ENCODE measurements around the gene VCAN. TPM values are rescaled to one million over a fixed set of nuclear protein-coding genes. Genes with fewer than 3 reads are reported as not detected.

Gene VCAN
- total RNA-seq, 6 experiments from 2014 or later, result 3.8 to 13.8 (median 6.0) TPM

DNA sequence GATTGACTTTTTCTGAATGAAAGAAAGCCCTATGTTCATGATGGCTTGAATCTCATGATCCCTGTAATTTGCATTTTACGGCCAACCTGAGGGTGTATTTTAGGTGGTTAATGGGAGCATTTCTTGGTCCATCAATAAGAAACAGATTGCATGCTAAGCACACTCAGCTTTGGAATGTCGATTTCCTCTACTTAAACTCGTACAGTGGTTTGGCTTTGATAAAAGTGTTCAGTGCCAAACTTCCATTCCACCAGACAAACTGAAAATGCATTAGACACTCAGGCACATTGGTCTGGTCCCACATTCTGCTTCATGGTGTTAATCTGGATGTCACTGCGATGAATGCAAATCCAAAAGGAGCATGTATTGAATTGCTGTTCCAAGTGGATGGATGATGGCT lies 77.0 kb downstream of the VCAN start:
- TF ChIP-seq POLR2A (IDR thresholded peaks at IDR 0.05), result no peak
- TF ChIP-seq, protein P1, sequence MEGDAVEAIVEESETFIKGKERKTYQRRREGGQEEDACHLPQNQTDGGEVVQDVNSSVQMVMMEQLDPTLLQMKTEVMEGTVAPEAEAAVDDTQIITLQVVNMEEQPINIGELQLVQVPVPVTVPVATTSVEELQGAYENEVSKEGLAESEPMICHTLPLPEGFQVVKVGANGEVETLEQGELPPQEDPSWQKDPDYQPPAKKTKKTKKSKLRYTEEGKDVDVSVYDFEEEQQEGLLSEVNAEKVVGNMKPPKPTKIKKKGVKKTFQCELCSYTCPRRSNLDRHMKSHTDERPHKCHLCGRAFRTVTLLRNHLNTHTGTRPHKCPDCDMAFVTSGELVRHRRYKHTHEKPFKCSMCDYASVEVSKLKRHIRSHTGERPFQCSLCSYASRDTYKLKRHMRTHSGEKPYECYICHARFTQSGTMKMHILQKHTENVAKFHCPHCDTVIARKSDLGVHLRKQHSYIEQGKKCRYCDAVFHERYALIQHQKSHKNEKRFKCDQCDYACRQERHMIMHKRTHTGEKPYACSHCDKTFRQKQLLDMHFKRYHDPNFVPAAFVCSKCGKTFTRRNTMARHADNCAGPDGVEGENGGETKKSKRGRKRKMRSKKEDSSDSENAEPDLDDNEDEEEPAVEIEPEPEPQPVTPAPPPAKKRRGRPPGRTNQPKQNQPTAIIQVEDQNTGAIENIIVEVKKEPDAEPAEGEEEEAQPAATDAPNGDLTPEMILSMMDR (IDR thresholded peaks at IDR 0.05), result no peak
- ATAC-seq, result peak in 1 of 4 donors; percentile 27

DNA sequence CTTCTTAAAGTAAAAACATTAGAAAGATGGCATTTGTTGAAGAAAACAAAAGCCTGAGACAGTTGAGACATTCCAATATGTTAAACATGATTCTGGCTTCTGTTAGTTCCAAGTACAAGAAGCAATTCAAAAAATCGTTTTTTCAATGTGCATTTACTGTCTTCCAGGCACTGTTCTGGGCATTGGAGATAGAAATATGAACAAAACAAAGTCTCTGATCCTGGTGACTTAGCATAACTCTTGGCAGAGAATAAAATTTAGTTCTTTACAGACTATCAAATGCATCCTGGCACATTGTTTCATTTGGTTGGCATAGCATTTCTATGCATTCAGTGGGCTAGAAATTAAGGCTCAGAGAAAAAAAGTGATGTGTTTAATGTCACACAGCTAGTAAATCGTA lies 77.5 kb downstream of the VCAN start:
- Histone ChIP-seq H3K4me1 (peaks cover 0 to 11% (median 0%) of the 10 kb centered on the region in 4 donors), H3K36me3 (no peaks in the 10 kb centered on the region), H3K27ac (no peak overlapping the region), H3K27me3 (no peaks in the 10 kb centered on the region), H3K4me3 (no peak overlapping the region), H3K9me3 (no peaks in the 10 kb centered on the region)
- TF ChIP-seq, protein P1 (IDR thresholded peaks at IDR 0.05), result no peak
- no peak for TF ChIP-seq POLR2A (IDR thresholded peaks at IDR 0.05)
- ATAC-seq (no peak), DNase-seq (no peak)
- intact Hi-C loops (cut with DNase I), result no loop called here
- 23% methylated on average over 2 of the region's 2 CpGs for WGBS (ENCODE audit: insufficient coverage, low coverage, low lambda C conversion rate, missing lambda C conversion rate)

More for the DNA sequence above, 77.0 kb downstream of the VCAN start:
- Histone ChIP-seq H3K4me1 (peaks cover 0 to 11% (median 0%) of the 10 kb centered on the region in 4 donors), H3K27me3 (no peaks in the 10 kb centered on the region), H3K9me3 (no peaks in the 10 kb centered on the region), H3K36me3 (no peaks in the 10 kb centered on the region), H3K27ac (no peak overlapping the region), H3K4me3 (no peak overlapping the region)
- intact Hi-C loops (cut with DNase I), result no loop called here
- DNase-seq, result no peak
- WGBS (ENCODE audit: insufficient coverage, low coverage, low lambda C conversion rate, missing lambda C conversion rate), result 36% methylated on average over 4 of the region's 4 CpGs

DNA sequence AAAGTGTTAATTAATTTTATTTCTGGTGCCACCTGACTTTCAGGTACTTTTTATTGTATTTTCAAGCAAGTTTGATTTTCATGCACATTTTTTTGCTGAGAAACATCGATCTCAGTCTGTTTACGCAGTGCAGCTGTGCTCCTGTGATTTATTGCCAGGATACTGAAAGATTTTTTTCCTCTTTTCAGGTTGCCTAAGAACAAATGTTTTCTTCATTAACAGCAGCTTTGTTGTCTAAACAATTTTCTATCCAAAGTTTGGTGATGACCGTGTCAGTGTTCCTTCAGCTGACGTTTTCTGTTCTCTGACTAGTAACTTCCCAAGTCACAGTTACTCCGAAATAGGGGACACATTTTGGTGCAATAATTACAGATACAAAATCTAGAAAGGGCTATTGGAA lies 78.1 kb downstream of the VCAN start:
- Histone ChIP-seq H3K27ac (no peak overlapping the region), H3K9me3 (no peaks in the 10 kb centered on the region), H3K4me3 (no peak overlapping the region), H3K27me3 (no peaks in the 10 kb centered on the region), H3K36me3 (no peaks in the 10 kb centered on the region), H3K4me1 (peaks cover 0 to 11% (median 0%) of the 10 kb centered on the region in 4 donors)
- ATAC-seq (peak in 3 of 4 donors; percentile 23 to 70 (median 25)), DNase-seq (no peak)
- 24% methylated on average over 5 of the region's 5 CpGs for WGBS (ENCODE audit: insufficient coverage, low coverage, low lambda C conversion rate, missing lambda C conversion rate)
- intact Hi-C loops (cut with DNase I), result no loop called here
- TF ChIP-seq POLR2A (IDR thresholded peaks at IDR 0.05), result no peak
- TF ChIP-seq, protein P1 (IDR thresholded peaks at IDR 0.05), result no peak

DNA sequence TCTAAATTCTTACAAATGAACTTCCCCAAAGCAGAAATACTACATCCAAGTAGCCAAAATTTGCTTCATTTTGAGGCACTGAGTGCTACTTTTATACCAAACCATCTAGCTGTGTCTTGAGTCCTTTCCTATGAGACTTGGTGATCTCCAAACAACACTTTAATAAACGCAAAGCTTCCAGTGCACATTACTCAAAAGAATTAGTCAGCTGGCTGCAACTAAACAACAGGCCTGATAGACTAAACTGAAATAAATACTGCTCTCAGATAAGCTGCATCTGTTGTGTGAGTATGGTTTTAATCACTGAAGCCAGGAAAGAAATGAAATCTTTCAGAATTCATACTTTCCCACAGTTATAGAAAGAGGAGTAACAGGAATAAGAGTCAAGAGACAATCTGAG lies 80.3 kb downstream of the VCAN start:
- H3K27ac ChIP-seq, result no peak overlapping the region
- DNase-seq, result no peak

More for the DNA sequence above, 80.3 kb downstream of the VCAN start:
- no peak overlapping the region for H3K4me3 ChIP-seq
- H3K27me3 ChIP-seq, result no peaks in the 10 kb centered on the region
- intact Hi-C loops (cut with DNase I), result no loop called here
- H3K9me3 ChIP-seq, result no peaks in the 10 kb centered on the region
- TF ChIP-seq POLR2A (IDR thresholded peaks at IDR 0.05), result no peak
- TF ChIP-seq, protein P1 (IDR thresholded peaks at IDR 0.05), result no peak
- H3K4me1 ChIP-seq, result peaks cover 0 to 11% (median 0%) of the 10 kb centered on the region in 4 donors
- H3K36me3 ChIP-seq, result no peaks in the 10 kb centered on the region
- ATAC-seq, result no peak
- WGBS (ENCODE audit: insufficient coverage, low coverage, low lambda C conversion rate, missing lambda C conversion rate), result 69% methylated on average over 1 of the region's 1 CpG
